ENCODE results near the gene CLDN10.

CLDN10 gene

GRCh38 chr13:95557013-95557412, 4.5 kb downstream of the CLDN10 start:
- H4K8ac ChIP-seq (ENCODE audit: low read depth, low read length), result no peak overlapping the region
- no peaks in the 10 kb centered on the region for H3K79me1 ChIP-seq (ENCODE audit: low read length)
- no peaks in the 10 kb centered on the region for H3K9me3 ChIP-seq (ENCODE audit: insufficient read depth, low read depth, low read length)
- no peaks in the 10 kb centered on the region for H3K36me3 ChIP-seq (ENCODE audit: control insufficient read depth in 1 of 2, insufficient read depth in 2 of 2, low read length in 2 of 2)
- no peak overlapping the region for H3K18ac ChIP-seq (ENCODE audit: low read length)
- H3K27me3 ChIP-seq (ENCODE audit: insufficient read depth, low read length), result no peaks in the 10 kb centered on the region
- H3K79me2 ChIP-seq (ENCODE audit: control insufficient read depth, insufficient read depth, low read length, poor library complexity), result peaks cover 2% of the 10 kb centered on the region
- no peak overlapping the region for H3K4ac ChIP-seq (ENCODE audit: low read depth, low read length)
- H4K12ac ChIP-seq (ENCODE audit: low read depth, low read length), result no peak overlapping the region
- H2BK5ac ChIP-seq (ENCODE audit: low read depth, low read length, poor library complexity), result no peak overlapping the region
- H3K4me1 ChIP-seq (ENCODE audit: control insufficient read depth in 1 of 2, insufficient read depth in 2 of 2, low read length in 2 of 2), result peaks cover 6 to 10% of the 10 kb centered on the region in 2 experiments
- no peak overlapping the region for H4K91ac ChIP-seq (ENCODE audit: low read depth, low read length)
- no peak overlapping the region for H3K4me3 ChIP-seq (ENCODE audit: low read depth, low read length)
- H3K27ac ChIP-seq (ENCODE audit: low read depth, low read length), result no peak overlapping the region
- no peak overlapping the region for H2BK12ac ChIP-seq (ENCODE audit: low read length)
- H3K14ac ChIP-seq (ENCODE audit: low read length), result no peak overlapping the region
- no peak overlapping the region for H3K9ac ChIP-seq (ENCODE audit: low read length)
- DNase-seq, result no peak
- H3K23ac ChIP-seq (ENCODE audit: low read length), result no peak overlapping the region
- H2AK5ac ChIP-seq (ENCODE audit: low read length), result no peak overlapping the region
- H2BK120ac ChIP-seq (ENCODE audit: insufficient read depth, low read length, poor library complexity), result no peak overlapping the region
- H2AFZ ChIP-seq (ENCODE audit: insufficient read depth, low read length, poor library complexity), result no peak overlapping the region
- H3K4me2 ChIP-seq (ENCODE audit: low read length), result no peak overlapping the region

DNA sequence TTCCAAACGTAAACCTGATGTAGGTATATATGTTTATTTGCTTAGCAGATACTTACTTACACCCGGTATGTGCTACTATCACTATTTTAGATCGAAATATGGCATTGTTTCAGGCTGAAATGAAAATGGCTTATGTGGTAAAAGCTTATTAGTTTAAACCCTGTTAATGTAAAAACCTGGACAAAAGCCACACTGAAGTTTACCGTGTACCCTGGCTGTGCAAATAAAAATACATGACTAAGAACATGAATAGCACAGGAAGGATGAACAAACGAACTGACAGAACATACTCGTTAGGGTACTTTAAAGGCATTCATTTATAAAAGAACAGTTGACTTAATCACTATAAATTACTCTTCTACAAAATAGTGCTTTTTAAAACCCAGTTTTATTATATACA, 6.6 kb downstream of the CLDN10 start:
- DNase-seq, result no peak
- no peak overlapping the region for H2AFZ ChIP-seq (ENCODE audit: insufficient read depth, low read length, poor library complexity)
- H3K27ac ChIP-seq (ENCODE audit: low read depth, low read length), result no peak overlapping the region
- H3K9me3 ChIP-seq (ENCODE audit: insufficient read depth, low read depth, low read length), result no peaks in the 10 kb centered on the region
- H3K79me2 ChIP-seq (ENCODE audit: control insufficient read depth, insufficient read depth, low read length, poor library complexity), result peaks cover 2% of the 10 kb centered on the region
- H3K14ac ChIP-seq (ENCODE audit: low read length), result no peak overlapping the region
- no peak overlapping the region for H2BK5ac ChIP-seq (ENCODE audit: low read depth, low read length, poor library complexity)
- no peak overlapping the region for H4K8ac ChIP-seq (ENCODE audit: low read depth, low read length)
- H3K9ac ChIP-seq (ENCODE audit: low read length), result no peak overlapping the region
- no peaks in the 10 kb centered on the region for H3K36me3 ChIP-seq (ENCODE audit: control insufficient read depth in 1 of 2, insufficient read depth in 2 of 2, low read length in 2 of 2)
- H3K23ac ChIP-seq (ENCODE audit: low read length), result no peak overlapping the region
- no peaks in the 10 kb centered on the region for H3K79me1 ChIP-seq (ENCODE audit: low read length)
- no peaks in the 10 kb centered on the region for H3K4me1 ChIP-seq (ENCODE audit: control insufficient read depth in 1 of 2, insufficient read depth in 2 of 2, low read length in 2 of 2)
- H2AK5ac ChIP-seq (ENCODE audit: low read length), result no peak overlapping the region
- no peak overlapping the region for H2BK120ac ChIP-seq (ENCODE audit: insufficient read depth, low read length, poor library complexity)
- no peak overlapping the region for H3K18ac ChIP-seq (ENCODE audit: low read length)
- H4K12ac ChIP-seq (ENCODE audit: low read depth, low read length), result no peak overlapping the region
- H2BK12ac ChIP-seq (ENCODE audit: low read length), result no peak overlapping the region
- WGBS (ENCODE audit: extremely low coverage, insufficient coverage, insufficient read length), result no CpG with 5 or more reads among the region's 6 CpGs
- no peak overlapping the region for H3K4me3 ChIP-seq (ENCODE audit: low read depth, low read length)
- no peaks in the 10 kb centered on the region for H3K27me3 ChIP-seq (ENCODE audit: insufficient read depth, low read length)
- no peak overlapping the region for H4K91ac ChIP-seq (ENCODE audit: low read depth, low read length)
- no peak overlapping the region for H3K4ac ChIP-seq (ENCODE audit: low read depth, low read length)
- H3K4me2 ChIP-seq (ENCODE audit: low read length), result no peak overlapping the region

DNA sequence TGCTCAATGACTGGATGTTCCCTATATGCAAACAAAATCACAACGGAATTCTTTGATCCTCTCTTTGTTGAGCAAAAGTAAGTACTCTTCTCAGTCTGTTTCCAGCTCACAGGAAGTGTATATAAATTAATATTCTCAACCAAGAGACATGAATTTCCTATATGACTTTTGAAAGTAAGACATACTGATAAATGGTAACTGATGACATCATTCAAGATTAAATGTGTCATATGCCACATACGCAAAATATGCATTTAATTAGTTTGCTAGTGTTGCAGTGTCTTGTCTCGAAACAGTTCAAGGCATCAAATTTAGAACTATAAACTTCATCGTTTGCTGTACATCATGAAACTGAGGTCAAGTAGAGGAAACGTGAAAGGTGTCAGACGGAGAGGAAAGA, 7.9 kb downstream of the CLDN10 start:
- DNase-seq, result no peak
- H3K36me3 ChIP-seq (ENCODE audit: control insufficient read depth in 1 of 2, insufficient read depth in 2 of 2, low read length in 2 of 2), result no peaks in the 10 kb centered on the region
- H4K12ac ChIP-seq (ENCODE audit: low read depth, low read length), result no peak overlapping the region
- H3K4ac ChIP-seq (ENCODE audit: low read depth, low read length), result no peak overlapping the region
- H3K9me3 ChIP-seq (ENCODE audit: insufficient read depth, low read depth, low read length), result no peaks in the 10 kb centered on the region
- H2AFZ ChIP-seq (ENCODE audit: insufficient read depth, low read length, poor library complexity), result no peak overlapping the region
- no peak overlapping the region for H3K9ac ChIP-seq (ENCODE audit: low read length)
- no peaks in the 10 kb centered on the region for H3K27me3 ChIP-seq (ENCODE audit: insufficient read depth, low read length)
- no peaks in the 10 kb centered on the region for H3K4me1 ChIP-seq (ENCODE audit: control insufficient read depth in 1 of 2, insufficient read depth in 2 of 2, low read length in 2 of 2)
- no peak overlapping the region for H4K8ac ChIP-seq (ENCODE audit: low read depth, low read length)
- no peak overlapping the region for H3K23ac ChIP-seq (ENCODE audit: low read length)
- no peak overlapping the region for H3K4me2 ChIP-seq (ENCODE audit: low read length)
- H2BK12ac ChIP-seq (ENCODE audit: low read length), result no peak overlapping the region
- no peak overlapping the region for H2BK120ac ChIP-seq (ENCODE audit: insufficient read depth, low read length, poor library complexity)
- no peak overlapping the region for H3K18ac ChIP-seq (ENCODE audit: low read length)
- H3K79me1 ChIP-seq (ENCODE audit: low read length), result no peaks in the 10 kb centered on the region
- H4K91ac ChIP-seq (ENCODE audit: low read depth, low read length), result no peak overlapping the region
- no peak overlapping the region for H2BK5ac ChIP-seq (ENCODE audit: low read depth, low read length, poor library complexity)
- no peak overlapping the region for H2AK5ac ChIP-seq (ENCODE audit: low read length)
- H3K4me3 ChIP-seq (ENCODE audit: low read depth, low read length), result no peak overlapping the region
- no peak overlapping the region for H3K27ac ChIP-seq (ENCODE audit: low read depth, low read length)
- no CpG with 5 or more reads among the region's 6 CpGs for WGBS (ENCODE audit: extremely low coverage, insufficient coverage, insufficient read length)
- H3K14ac ChIP-seq (ENCODE audit: low read length), result no peak overlapping the region
- H3K79me2 ChIP-seq (ENCODE audit: control insufficient read depth, insufficient read depth, low read length, poor library complexity), result peaks cover 2% of the 10 kb centered on the region

DNA sequence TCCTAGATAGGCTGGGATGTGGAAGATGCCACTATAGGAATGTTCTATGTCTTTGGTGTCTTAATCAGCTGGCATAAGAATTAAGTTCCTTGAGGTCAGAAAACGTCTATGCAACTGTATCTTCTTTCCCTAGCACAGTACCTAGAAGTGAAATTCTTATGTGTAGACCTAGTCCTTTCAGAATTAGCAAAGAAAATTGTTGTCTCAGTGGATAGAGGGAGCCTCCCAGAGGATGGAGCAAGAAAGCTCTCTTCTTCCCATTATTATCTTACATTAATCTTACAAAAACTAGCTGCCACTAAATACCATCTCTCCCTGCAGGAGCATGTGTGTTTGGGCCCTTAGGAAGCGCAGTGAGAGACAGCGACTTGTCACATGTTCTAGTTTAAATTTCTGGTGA, 11.6 kb downstream of the CLDN10 start:
- Histone ChIP-seq H3K27me3 (ENCODE audit: insufficient read depth, low read length) (no peaks in the 10 kb centered on the region), H4K8ac (ENCODE audit: low read depth, low read length) (no peak overlapping the region), H3K79me2 (ENCODE audit: control insufficient read depth, insufficient read depth, low read length, poor library complexity) (no peaks in the 10 kb centered on the region), H3K36me3 (ENCODE audit: control insufficient read depth in 1 of 2, insufficient read depth in 2 of 2, low read length in 2 of 2) (no peaks in the 10 kb centered on the region), H3K9ac (ENCODE audit: low read length) (no peak overlapping the region), H2AK5ac (ENCODE audit: low read length) (no peak overlapping the region), H2BK12ac (ENCODE audit: low read length) (no peak overlapping the region), H2AFZ (ENCODE audit: insufficient read depth, low read length, poor library complexity) (no peak overlapping the region), H3K18ac (ENCODE audit: low read length) (no peak overlapping the region), H3K4me1 (ENCODE audit: control insufficient read depth in 1 of 2, insufficient read depth in 2 of 2, low read length in 2 of 2) (no peaks in the 10 kb centered on the region), H3K4ac (ENCODE audit: low read depth, low read length) (no peak overlapping the region), H3K27ac (ENCODE audit: low read depth, low read length) (no peak overlapping the region), H4K91ac (ENCODE audit: low read depth, low read length) (no peak overlapping the region), H3K79me1 (ENCODE audit: low read length) (no peaks in the 10 kb centered on the region), H2BK5ac (ENCODE audit: low read depth, low read length, poor library complexity) (no peak overlapping the region), H3K4me3 (ENCODE audit: low read depth, low read length) (no peak overlapping the region), H3K9me3 (ENCODE audit: insufficient read depth, low read depth, low read length) (no peaks in the 10 kb centered on the region), H3K14ac (ENCODE audit: low read length) (no peak overlapping the region), H4K12ac (ENCODE audit: low read depth, low read length) (no peak overlapping the region), H3K23ac (ENCODE audit: low read length) (no peak overlapping the region), H3K4me2 (ENCODE audit: low read length) (no peak overlapping the region), H2BK120ac (ENCODE audit: insufficient read depth, low read length, poor library complexity) (no peak overlapping the region)
- no CpG with 5 or more reads among the region's 3 CpGs for WGBS (ENCODE audit: extremely low coverage, insufficient coverage, insufficient read length)
- DNase-seq, result no peak

Measured in trophoblast cell (in vitro differentiated cells and primary cell).